KOPT-K1 (cell line): Measurements from ENCODE around the gene LRP2BP.

Source experiments
- H3K27ac ChIP-seq: fragments of 200-600 bp; sonication (generic); 2 replicates; pipeline ENCODE4 v1.5.1; 2016; ENCODE audit warnings: antibody characterized with exemption, mild to moderate bottlenecking, low read depth, low read length; ENCODE audit not compliant: poor library complexity, severe bottlenecking
- H3K36me3 ChIP-seq: fragments of 200-600 bp; sonication (generic); 2 replicates; pipeline ENCODE4 v1.5.1; 2017; ENCODE audit warnings: antibody characterized with exemption, mild to moderate bottlenecking, low read length, moderate library complexity; ENCODE audit not compliant: insufficient read depth
- H3K9me3 ChIP-seq: fragments of 200-600 bp; sonication (generic); 2 replicates; pipeline ENCODE4 v1.5.1; 2017; ENCODE audit warnings: antibody characterized with exemption, low read length, mild to moderate bottlenecking; ENCODE audit not compliant: insufficient read depth, poor library complexity, severe bottlenecking

Gene LRP2BP

GRCh38 chr4:185395238-185395955 lies at the start of gene LRP2BP:
Gene LRP2BP, minus strand, starts transcription at chr4:185395924. Its CDS starts 17,738 bp downstream, at chr4:185378186.
- H3K9me3 ChIP-seq, result no peaks in the 10 kb centered on the region
- peaks cover 31% of the 10 kb centered on the region for H3K36me3 ChIP-seq
- H3K27ac ChIP-seq, result peak within 1 kb of the TSS; percentile 89

DNA sequence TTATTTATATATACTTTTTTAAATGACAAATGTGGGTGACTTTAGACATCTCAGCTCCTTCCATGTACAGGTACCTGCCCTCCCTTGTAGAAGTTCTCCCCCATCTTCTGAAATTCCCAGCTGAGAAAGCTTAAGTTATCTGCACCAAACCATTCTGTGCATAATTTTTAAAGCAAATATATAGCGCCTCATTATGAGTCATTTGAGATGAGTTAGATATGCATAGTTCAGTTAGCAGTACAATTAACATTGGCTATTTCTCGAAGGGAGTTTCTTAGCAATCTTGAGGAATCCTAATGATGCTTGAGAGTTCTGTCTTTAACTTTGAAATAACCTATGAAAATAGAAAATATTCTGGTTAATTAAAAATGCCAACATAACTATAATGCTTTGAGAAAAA lies 49.5 kb upstream of the LRP2BP start:
- Histone ChIP-seq H3K36me3 (no peaks in the 10 kb centered on the region), H3K27ac (no peak overlapping the region), H3K9me3 (no peaks in the 10 kb centered on the region)

DNA sequence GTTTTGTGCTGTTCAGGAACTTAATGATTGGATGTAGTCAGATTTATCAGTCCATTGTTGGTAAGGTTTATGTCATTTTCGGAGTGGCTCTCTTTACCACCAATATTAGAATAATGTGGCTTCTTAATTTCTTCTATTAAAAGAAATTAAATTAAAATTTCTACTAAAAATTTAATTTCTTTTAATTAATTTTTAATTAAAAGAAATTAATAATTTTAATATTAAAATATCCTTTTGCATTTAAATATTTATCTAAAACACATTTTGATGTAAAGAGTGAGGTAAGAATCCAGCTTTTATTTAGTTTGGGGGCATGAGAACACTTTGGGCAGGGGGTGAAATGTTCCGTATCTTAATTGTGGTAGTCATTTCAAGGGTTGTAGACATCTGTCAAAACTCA lies 45.8 kb upstream of the LRP2BP start:
- H3K36me3 ChIP-seq, result no peaks in the 10 kb centered on the region
- no peak overlapping the region for H3K27ac ChIP-seq
- no peaks in the 10 kb centered on the region for H3K9me3 ChIP-seq

DNA sequence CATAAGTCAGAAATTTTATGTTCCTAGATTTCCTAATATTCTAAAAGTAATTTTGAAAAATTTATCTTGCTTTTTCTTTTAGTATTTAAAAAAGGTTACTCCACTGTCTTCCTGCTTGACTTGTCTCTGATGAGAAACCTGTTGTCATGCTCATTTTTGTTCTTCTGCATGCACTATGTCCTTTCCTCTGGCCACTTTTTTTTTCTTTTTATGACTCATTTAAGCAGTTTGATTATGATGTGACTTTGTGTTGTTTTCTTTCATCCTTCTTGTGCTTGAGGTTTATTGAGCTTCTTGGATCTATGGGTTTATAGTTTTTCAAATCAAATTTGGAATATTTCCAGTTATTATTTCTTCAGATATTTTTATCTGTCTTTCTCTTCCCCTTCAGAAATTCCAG lies 42.1 kb upstream of the LRP2BP start:
- H3K36me3 ChIP-seq, result no peaks in the 10 kb centered on the region
- H3K27ac ChIP-seq, result no peak overlapping the region
- H3K9me3 ChIP-seq, result no peaks in the 10 kb centered on the region

- no peak overlapping the region for H3K27ac ChIP-seq
- H3K9me3 ChIP-seq, result no peaks in the 10 kb centered on the region
- H3K36me3 ChIP-seq, result no peaks in the 10 kb centered on the region
Measured at GRCh38 chr4:185435466-185435865, 39.7 kb upstream of the LRP2BP start.

DNA sequence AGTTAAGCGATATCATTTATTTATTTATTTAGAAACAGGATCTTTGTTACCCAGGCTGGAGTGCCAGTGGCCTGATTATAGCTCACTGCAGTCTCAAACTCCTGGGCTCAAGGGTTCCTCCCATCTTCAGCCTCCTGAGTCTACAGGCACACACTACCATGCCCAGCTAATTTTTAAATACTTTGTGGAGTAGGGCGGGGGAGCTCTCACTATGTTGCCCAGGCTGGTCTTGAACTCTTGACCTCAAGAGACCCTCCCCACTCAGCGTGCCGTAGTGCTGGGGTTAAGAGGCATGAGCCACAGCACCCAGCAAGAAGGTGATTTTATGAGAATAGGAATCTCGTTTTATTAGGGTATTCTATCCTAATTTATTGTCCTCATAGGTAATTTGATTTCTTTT lies 33.9 kb upstream of the LRP2BP start:
- Histone ChIP-seq H3K9me3 (no peaks in the 10 kb centered on the region), H3K27ac (no peak overlapping the region), H3K36me3 (no peaks in the 10 kb centered on the region)

GRCh38 chr4:185426960-185427688 lies 31.4 kb upstream of the LRP2BP start:
- H3K9me3 ChIP-seq, result no peaks in the 10 kb centered on the region
- H3K27ac ChIP-seq, result no peak overlapping the region
- 0 out of 2 replicates have a peak, but pooled peaks cover 1% of the 10 kb centered on the region for H3K36me3 ChIP-seq

DNA sequence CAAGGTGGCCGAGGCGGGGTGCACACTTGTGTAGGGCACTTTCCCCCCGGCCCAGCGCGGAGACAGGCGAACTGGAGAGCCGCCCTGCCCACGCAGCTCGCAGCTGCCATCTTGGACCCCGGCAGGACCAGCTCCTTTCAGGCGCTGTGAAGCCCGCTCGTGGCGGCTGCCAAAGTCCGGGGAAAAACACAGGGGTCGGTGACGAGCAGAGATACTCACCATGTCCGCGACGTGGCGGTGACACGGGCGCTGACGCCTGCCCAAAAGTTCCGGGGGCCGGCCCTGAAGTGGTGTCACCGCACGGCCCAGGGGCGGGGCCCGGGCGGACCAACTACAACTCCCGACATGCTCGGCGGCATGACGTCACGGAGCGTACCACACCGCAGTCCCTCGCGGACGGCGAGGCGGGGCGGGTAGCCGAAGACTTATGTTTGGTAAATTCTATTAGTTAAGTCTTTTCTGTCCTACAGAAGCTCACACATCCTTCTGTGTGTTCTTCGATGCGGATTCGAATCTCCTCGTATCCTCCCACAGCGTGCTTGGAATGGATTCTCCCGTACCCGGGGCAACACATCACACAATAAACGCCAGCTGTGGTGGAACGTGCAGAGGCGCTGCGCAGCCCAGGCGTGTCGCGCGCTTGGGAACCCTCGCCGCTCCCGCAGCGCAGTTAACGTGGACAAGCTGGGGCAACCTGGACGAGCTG lies 30.1 kb upstream of the LRP2BP start, which contains the start of gene UFSP2:
TSS of gene UFSP2 (minus strand) at position 318 of the 706 bp plus-strand sequence. CDS start at position 222, 96 bp downstream.
- H3K27ac ChIP-seq, result peak within 1 kb of the TSS; percentile 84
- peaks cover 11% of the 10 kb centered on the region; the same call in 1 of the 2 replicates for H3K36me3 ChIP-seq
- H3K9me3 ChIP-seq, result no peaks in the 10 kb centered on the region

DNA sequence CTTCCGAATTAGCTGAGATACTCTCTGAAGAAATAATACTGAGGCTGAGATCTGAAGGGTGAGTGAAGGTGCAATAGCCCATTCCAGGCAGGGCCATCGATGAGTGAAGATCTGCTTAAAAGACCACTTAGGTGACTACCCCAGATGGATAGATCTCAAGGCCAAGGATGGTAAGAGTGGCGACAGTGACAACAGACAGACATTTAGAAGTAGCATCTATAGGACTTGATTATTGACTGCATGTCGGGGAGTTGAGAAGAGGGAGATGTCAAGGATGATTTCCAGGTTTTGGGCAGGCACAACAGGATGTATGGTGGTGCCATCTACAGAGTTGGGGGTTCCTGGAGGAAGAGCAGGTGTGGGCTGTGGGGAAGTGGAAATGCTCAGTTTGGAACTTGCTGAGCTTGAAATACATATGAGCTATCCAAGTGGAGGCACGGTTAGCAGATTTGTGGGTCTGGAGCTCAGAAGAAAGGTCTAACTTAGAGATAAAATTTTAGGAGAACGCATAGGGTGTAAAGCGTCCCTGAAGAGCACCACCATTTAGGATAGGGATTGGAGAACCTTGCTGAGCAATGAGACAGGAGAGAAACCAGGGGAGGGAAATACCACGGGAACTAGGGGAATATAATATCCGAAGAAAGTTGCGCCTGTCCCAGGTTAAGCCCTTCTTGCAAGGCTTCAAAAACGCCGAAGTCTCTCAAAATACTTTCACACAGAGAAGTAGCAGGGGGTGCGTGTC lies 29.4 kb upstream of the LRP2BP start:
- Histone ChIP-seq H3K36me3 (peaks cover 11% of the 10 kb centered on the region; the same call in 1 of the 2 replicates), H3K27ac (peak overlapping the region; percentile 84), H3K9me3 (no peaks in the 10 kb centered on the region)

- Histone ChIP-seq H3K9me3 (no peaks in the 10 kb centered on the region), H3K27ac (no peak overlapping the region), H3K36me3 (peaks cover 24% of the 10 kb centered on the region)
Measured at GRCh38 chr4:185421366-185422124, 25.8 kb upstream of the LRP2BP start.

DNA sequence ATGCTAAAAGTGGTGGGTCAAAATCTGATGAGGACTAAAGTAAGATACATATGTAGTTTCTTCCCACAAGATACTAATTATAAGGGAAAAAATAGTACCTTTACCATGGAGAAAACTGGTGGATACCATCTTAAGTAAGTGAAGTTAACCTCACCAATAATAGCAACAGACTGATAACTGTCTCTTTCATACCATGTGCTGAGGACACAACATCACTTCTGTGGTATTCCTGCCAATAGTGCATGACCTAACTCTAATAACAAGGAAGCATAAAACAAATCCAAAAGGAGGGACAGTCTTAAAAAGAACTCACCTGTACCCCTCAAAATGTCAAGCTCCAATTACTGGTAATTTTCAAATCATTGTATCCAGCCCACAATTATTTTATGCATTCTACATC lies 21.2 kb upstream of the LRP2BP start:
- Histone ChIP-seq H3K9me3 (no peaks in the 10 kb centered on the region), H3K36me3 (peaks cover 36% of the 10 kb centered on the region), H3K27ac (no peak overlapping the region)

DNA sequence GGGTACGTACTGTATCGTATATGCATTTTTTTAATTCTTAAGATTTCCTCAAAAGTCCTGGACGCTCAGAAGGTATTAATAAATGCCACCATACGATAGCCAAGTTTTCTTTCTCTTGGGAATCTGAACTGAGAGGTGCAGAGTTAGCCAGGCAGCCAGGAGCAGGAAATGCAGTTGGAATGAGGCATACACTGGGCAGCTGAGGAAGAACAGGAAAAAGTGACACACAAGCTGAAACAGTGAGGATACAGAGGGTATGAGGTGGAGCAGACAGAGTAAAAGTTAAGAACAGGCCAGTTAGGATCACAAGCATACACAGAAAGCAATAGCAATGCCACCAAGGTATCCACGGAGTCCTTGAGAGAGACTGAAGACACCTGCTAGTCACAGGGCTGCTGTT lies 16.7 kb upstream of the LRP2BP start:
- Histone ChIP-seq H3K36me3 (peaks cover 29% of the 10 kb centered on the region), H3K9me3 (no peaks in the 10 kb centered on the region), H3K27ac (no peak overlapping the region)

DNA sequence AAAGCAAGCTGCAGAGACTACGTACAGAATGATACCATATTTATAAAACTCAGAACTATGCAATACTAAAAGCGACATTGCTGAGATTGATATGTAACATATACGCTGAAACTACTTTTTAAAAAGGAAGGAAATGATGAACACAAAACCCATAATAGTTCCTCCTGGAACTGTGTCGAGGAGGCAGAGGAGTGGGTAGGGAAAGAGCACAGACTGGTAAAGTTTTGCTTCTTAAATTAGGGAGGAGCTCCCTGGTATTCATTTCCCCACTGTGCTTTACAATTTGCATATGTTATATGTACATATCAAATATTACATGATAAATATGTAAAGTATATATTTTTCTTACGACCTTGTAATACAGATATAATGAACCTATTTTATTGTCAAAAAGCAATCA lies 16.1 kb upstream of the LRP2BP start:
- H3K27ac ChIP-seq, result no peak overlapping the region
- H3K9me3 ChIP-seq, result no peaks in the 10 kb centered on the region
- peaks cover 23% of the 10 kb centered on the region for H3K36me3 ChIP-seq

DNA sequence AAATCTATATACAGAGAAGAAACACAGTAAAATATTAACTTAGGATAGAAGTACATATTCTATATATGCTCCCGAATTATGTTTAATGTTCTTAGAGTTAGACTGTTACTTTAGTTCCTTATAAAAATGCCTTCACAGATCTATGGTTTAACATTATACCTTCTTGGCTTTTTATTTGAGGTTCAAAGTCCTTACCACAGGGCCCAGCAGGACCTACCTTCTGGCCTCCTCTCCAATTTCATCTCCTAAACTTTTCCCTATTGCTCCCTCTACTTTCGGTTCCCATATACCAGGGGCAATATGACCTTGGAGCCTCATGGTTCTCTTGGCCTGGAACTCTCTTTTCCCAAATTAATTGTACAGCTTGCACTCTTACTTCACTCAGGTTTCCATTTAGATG lies 12.7 kb upstream of the LRP2BP start:
- peaks cover 25% of the 10 kb centered on the region for H3K36me3 ChIP-seq
- no peaks in the 10 kb centered on the region for H3K9me3 ChIP-seq
- no peak overlapping the region for H3K27ac ChIP-seq
